GM21367 (cell line): ENCODE results near the gene STEEP1.

Experiments used
- ATAC-seq: cut with Tn5 transposase; IDR thresholded peaks from one replicate; pipeline ENCODE4 v1.9.1; 2021; ENCODE audit not compliant: unreplicated experiment

STEEP1 gene

GRCh38 chrX:119489212-119490074 lies 75.8 kb downstream of the STEEP1 start:
- no peak for ATAC-seq

GRCh38 chrX:119488749-119489148 lies 76.5 kb downstream of the STEEP1 start:
- ATAC-seq = no peak
